Measurements from ENCODE around the gene SCGB1D2.
"Not testable (repeated sequence)": the region's sequence is repeated elsewhere in the genome, so short reads cannot be mapped to it uniquely, and the experiment has no call there.

SCGB1D2 gene, protein sequence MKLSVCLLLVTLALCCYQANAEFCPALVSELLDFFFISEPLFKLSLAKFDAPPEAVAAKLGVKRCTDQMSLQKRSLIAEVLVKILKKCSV

GRCh38 chr11:62242021-62242420 lies at the start of gene SCGB1D2:
SCGB1D2 (plus strand) TSS chr11:62242239; CDS start chr11:62242308, 69 bp downstream.
- DNase-seq (ENCODE audit: low read depth) = no peak

DNA sequence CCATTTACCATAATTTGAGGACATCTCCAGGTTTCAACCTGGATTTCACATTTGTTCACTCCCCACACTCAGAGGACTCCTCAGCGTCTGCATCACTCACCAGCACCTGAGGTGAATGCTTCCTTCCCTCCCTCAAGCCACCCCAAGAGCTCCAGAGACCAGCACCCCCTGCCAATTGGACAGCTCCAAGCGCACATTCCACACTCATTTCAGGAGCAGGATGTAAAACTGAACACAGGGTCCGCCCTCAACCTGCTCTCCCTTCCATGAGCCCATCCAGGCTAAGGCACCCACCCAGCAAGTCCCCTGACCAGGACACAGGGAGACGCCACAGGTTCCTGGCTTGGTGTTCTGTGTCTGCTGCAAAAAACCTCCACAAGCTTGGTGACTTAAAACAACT lies 48.1 kb upstream of the SCGB1D2 start:
- no peak for DNase-seq (ENCODE audit: low read depth)

DNA sequence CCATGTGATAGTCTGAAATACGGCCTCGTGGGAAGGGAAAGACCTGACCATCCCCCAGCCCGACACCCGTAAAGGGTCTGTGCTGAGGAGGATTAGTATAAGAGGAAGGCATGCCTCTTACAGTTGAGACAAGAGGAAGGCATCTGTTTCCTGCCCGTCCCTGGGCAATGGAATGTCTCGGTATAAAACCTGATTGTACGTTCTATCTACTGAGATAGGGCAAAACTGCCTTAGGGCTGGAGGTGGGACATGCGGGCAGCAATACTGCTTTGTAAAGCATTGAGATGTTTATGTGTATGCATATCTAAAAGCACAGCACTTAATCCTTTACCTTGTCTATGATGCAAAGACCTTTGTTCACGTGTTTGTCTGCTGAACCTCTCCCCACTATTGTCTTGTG lies 47.0 kb upstream of the SCGB1D2 start:
- DNase-seq (ENCODE audit: low read depth) = not testable (repeated sequence)

DNA sequence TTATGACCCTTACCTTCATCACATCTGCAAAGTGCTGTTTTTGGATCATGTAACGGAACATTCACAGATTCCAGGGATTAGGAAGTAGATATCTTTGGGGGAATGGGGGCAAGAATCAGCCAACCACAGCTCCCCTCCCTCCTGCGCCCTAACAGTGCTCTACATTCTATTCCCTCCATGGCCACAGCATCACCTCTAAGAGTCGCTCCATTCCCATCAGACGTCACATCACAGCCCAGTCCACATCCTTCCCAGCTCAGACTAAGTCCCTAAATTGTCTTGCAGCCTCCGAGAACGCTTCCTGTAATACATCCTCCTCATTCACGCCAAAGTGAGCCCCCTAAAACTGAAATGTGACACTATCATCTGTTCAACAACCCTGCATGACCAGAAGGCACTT lies 46.1 kb upstream of the SCGB1D2 start:
- no peak for DNase-seq (ENCODE audit: low read depth)

GRCh38 chr11:62197400-62197799 lies 44.6 kb upstream of the SCGB1D2 start:
- DNase-seq (ENCODE audit: low read depth) = not testable (repeated sequence)

GRCh38 chr11:62201376-62201775 lies 40.7 kb upstream of the SCGB1D2 start:
- DNase-seq (ENCODE audit: low read depth) = no peak

GRCh38 chr11:62202910-62203309 lies 39.1 kb upstream of the SCGB1D2 start:
- DNase-seq (ENCODE audit: low read depth) = no peak

- no peak for DNase-seq (ENCODE audit: low read depth)
These were observed 37.6 kb upstream of the SCGB1D2 start for GRCh38 chr11:62204430-62204829.

DNA sequence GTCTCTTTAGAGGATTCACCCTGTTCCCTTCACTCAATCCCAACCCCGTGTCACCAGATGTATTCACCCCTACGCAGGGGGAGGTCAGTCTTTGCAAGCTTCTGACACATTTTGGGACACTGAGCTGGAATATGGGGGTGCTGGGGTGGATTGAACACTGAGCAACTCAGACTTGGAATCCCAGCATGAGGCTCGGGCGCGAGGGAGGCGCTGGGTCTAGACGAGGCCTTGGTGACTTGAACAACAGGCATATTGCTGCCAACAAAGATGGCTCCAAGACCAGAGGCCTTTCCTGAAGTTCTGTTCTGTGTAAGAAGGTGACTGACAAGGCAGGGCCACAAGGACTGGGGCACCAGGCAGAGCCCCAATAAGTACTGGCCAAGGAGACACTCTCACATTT lies 36.6 kb upstream of the SCGB1D2 start:
- no peak for DNase-seq (ENCODE audit: low read depth)

GRCh38 chr11:62206276-62207066 lies 35.6 kb upstream of the SCGB1D2 start:
- DNase-seq (ENCODE audit: low read depth) = not testable (repeated sequence)

DNA sequence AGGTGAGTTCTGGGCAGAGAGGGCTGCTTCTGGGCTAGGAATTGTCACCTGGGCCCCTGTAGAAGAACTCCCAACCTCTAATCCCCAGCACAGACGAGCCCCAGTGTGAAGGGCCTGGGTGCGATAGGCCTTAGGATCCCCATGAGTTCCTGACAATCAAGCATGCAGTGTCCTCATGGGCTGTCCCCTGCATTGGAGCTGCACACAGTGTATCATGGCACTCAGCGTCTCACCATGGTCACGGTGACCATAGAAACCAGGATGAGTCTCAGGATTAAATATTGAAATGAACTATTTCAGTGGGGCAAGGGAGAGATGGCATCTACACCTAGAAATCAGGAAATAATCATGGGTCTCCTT lies 33.3 kb upstream of the SCGB1D2 start:
- DNase-seq (ENCODE audit: low read depth) = no peak

DNA sequence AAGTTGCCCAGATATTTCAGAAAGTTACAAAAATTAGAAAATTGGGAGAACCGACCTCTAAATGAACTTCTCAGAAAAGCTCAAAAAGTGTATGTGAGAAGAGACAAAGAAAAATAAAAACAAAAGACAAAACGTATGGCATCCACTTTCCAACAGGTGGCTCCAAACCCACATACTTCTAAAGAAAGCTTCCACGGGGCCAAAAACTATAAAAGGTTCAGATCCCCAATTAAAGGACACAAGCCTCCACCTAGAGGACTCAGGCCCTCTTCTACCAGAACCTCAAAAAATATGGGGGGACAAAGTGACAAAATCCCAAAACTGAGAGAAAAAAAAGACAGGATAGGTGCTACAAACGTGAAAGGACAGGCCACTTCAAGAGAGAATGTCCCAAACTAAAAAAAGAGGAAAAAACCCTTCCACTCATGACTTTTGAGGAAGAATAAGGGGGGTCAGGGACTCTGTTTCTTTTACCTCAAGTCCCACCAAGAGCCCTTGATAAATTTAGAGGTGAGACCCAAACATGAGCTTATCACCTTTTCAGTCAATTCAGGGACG lies 24.8 kb upstream of the SCGB1D2 start:
- DNase-seq (ENCODE audit: low read depth) = no peak

GRCh38 chr11:62221498-62221897 lies 20.5 kb upstream of the SCGB1D2 start:
- DNase-seq (ENCODE audit: low read depth) = no peak

GRCh38 chr11:62223095-62223494 lies 18.9 kb upstream of the SCGB1D2 start:
- no peak for DNase-seq (ENCODE audit: low read depth)

GRCh38 chr11:62233730-62234129 lies 8.3 kb upstream of the SCGB1D2 start:
- DNase-seq (ENCODE audit: low read depth) = no peak

GRCh38 chr11:62236187-62236586 lies 5.9 kb upstream of the SCGB1D2 start:
- DNase-seq (ENCODE audit: low read depth) = no peak

- DNase-seq (ENCODE audit: low read depth) = no peak
These were observed 4.5 kb upstream of the SCGB1D2 start for GRCh38 chr11:62237499-62237898.

- no peak for DNase-seq (ENCODE audit: low read depth)
These were observed 3.9 kb upstream of the SCGB1D2 start for GRCh38 chr11:62238151-62238550.

DNA sequence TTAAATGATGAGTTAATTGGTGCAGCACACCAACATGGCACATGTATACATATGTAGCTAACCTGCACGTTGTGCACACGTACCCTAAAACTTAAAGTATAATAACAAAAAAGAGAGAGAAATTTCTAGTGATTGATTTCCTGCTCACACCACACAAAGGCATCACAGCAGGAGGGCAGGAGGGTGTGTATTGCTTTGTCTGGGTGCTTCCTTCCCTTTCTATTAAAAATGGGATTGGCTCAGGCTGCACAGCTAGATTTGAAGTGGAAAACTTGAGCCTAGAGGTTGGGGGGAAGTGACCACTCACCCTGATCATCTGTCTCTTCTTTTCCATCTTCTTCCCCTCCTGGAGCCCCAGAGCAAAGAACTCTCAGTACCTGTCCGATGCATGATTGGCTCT lies 944 bp upstream of the SCGB1D2 start:
- DNase-seq (ENCODE audit: low read depth) = no peak

DNA sequence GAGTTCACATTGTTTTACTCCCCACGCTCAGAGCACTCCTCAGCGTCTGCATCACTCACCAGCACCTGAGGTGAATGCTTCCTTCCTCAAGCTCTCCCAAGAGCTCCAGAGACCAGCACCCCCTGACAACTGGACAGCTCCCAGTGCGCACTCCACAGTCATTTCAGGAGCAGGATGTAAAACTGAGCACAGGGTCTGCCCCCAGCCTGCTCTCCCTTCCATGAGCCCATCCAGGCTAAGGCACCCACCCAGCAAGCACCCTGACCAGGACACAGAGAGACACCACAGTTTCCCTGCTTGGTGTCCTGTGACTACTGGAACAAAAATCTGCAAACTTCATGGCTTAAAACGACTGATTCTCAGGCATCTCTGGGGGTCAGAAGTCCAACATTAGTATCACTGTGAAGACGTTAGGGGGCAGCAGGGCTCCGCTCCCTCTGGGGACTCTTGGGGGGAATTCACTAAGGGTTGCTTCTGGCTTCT lies 3.3 kb downstream of the SCGB1D2 start:
- DNase-seq (ENCODE audit: low read depth) = no peak

- no peak for DNase-seq (ENCODE audit: low read depth)
These were observed 9.7 kb downstream of the SCGB1D2 start for GRCh38 chr11:62251698-62252097.

DNA sequence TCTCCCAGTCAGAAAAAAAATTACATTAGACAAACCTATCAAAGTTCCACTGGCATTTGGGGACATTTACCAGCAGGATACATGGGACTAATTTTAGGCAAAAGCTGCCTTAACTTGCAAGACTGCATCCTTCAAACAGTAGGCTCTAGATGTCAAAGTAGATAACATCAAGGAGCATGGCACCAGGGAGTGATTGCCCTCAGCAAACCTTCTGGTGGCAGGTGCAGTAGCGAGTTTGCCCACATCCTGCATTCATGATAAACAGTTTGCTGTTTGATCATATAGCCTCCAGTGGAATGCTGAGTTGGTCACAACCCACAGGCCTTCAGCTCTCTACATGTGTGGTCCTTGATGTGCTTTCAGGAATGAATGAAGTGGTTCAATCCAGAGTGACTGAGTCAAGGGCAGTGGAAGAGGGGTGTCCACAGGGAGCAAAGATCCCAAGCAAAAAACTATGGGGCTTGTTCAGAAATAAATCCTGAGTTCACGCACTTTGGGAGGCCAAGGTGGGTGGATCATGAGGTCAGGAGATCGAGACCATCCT lies 12.0 kb downstream of the SCGB1D2 start:
- no peak for DNase-seq (ENCODE audit: low read depth)

GRCh38 chr11:62256281-62256680 lies 14.2 kb downstream of the SCGB1D2 start:
- no peak for DNase-seq (ENCODE audit: low read depth)
